ENCODE data around the gene APPL1. TPM values are rescaled to one million over a fixed set of nuclear protein-coding genes. Genes with fewer than 3 reads are reported as not detected.

Gene APPL1, protein sequence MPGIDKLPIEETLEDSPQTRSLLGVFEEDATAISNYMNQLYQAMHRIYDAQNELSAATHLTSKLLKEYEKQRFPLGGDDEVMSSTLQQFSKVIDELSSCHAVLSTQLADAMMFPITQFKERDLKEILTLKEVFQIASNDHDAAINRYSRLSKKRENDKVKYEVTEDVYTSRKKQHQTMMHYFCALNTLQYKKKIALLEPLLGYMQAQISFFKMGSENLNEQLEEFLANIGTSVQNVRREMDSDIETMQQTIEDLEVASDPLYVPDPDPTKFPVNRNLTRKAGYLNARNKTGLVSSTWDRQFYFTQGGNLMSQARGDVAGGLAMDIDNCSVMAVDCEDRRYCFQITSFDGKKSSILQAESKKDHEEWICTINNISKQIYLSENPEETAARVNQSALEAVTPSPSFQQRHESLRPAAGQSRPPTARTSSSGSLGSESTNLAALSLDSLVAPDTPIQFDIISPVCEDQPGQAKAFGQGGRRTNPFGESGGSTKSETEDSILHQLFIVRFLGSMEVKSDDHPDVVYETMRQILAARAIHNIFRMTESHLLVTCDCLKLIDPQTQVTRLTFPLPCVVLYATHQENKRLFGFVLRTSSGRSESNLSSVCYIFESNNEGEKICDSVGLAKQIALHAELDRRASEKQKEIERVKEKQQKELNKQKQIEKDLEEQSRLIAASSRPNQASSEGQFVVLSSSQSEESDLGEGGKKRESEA
- 37.4 and 54.1 TPM in 2 replicates for total RNA-seq

DNA sequence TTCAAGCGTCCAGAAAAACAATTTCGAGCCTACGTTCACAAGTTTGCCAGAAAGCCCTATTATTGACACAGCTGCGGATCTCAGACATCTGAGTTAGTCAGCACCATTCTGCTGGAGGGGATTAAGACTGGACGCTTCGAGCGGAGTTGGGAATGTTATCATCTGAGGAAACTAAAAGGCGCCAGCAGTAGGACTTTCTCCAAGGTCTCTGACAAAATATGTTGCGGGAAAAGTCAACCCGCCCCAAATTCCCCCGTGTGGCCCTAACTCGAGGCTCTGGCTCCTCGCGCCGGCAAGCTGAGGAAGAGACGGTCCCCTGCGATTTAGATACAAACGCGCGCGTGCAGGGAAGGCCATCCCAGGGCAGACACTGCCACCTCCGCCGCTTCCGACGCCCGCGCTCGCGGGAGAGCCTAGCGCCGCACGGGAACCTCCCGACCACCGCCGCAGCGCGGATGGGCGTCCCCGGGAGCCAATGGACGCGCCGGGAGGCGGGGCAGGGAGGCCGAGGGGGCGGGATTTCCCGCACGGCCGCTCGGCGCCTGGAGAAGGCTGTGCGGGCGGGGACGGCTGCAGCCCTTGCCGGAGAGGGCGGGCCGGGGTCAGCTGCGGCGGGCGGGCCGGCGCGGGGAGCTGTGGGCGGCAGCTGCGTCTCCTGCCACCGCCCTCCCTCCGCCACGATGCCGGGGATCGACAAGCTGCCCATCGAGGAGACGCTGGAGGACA lies at the start of gene APPL1:
Gene APPL1, plus strand, starts transcription at position 526 of the 726 bp plus-strand sequence. Its CDS starts 155 bp downstream, at position 681.

DNA sequence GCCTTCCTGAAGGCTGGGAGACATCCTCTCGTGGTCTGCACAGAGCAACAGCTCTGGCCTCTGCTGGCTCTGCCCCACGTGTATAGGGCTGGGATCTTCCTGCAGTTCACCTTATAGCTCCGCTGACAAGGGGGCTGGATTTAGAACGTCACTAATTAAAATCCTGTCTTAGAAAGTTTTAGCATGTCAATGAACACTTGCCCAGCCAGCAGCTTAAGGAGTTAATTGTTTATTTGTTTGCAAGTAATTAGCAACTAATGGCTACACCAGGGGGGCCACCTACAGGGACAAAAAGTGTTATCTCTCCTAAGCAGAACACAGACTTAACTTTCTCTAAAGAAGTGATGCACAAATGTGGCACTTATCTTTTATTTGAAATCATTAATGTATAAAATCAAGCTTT lies 27.6 kb upstream of the APPL1 start, which contains the start of gene HESX1:
Gene HESX1, minus strand, starts transcription at position 84 of the 403 bp plus-strand sequence. Its CDS starts 60 bp downstream, at position 24.

DNA sequence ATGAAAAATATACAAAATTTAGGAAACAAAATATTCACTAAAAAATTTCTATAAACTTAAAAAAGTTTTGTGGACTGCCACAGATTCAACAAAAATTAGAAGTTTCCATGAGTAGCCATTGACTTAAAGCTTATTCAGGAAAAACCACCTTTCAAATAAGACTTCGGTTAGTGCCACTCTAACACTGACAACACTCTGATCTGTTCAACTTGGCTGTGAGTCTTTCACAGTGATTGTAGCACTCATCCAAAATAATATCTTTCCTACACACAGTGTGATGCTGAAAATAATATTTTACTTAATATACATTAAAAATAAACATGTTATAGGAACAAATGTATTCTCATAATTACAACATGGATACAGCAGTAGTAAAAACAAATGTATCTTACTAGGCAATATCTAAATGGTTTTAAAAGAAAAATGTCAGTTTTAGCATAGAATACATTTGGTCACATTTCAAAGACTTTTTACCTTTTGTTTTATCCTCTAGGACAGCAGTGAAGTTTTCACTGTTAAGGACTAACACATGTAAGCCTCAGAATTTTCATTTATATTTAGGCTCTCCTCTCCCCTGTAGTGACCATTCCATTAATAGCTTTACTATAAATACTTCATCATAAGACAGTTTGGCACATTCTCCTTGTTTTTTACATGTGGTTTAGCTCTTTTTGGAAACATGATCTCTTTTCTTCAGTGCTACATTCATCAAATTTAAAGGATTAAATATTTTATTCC lies 64.8 kb downstream of the APPL1 start, which contains the start of gene ASB14:
Gene ASB14, minus strand, starts transcription at position 527 of the 738 bp plus-strand sequence. CDS start 652 bp downstream, outside the sequence.

Other genes with a start within 250 kb of the APPL1 start
- gene SPATA12, start 167.1 kb upstream of the APPL1 start, total RNA-seq = not detected in 2 replicates
- gene IL17RD, start 62.4 kb upstream of the APPL1 start, total RNA-seq = 3.0 and 13.6 TPM in 2 replicates
- 0.46 TPM in 1 of 2 replicates, not detected in the other for gene HESX1, start 27.8 kb upstream of the APPL1 start, total RNA-seq
- gene ASB14, start 65.0 kb downstream of the APPL1 start, total RNA-seq = 0.05 TPM in 1 of 2 replicates, not detected in the other

All from smooth muscle cell of the umbilical artery (primary cell).